ENCODE data around the gene TPM1.

DNA sequence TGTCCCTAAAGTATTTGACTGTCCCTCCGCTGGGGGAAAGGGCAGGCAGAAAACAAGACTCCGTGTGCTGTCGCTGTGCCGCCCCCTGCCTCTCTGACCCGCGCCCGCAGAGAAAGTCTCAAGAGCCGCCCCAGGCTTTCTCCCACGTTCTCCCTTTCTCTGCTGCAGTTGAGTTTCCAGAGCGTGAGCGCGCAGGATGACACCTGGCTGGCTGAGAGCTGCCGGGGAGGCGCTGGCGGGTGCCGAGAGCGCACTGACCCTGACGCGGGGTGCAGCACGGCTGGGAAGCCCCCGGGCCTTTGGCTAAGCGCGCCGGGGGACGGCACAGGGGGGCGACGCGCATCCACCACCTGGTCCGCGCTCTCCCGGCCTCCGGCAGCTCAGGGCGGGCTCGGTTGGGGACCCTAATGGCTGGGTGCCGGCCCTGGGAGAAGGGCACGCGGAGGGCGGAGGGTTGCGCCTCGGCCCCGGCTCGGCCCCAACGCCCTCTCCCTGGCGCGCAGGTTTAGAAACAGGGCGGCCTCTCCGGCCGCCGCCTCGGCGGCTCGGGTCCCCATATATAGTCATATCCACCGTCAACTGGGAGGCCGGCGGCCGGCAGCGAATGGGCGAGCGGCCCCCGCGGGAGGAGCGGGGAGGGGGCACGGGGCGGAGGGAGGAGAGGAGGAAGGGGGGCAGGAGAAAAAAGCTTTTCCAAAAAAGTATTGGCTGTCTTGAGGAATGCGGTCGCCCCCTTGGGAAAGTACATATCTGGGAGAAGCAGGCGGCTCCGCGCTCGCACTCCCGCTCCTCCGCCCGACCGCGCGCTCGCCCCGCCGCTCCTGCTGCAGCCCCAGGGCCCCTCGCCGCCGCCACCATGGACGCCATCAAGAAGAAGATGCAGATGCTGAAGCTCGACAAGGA, at the start of gene TPM1:
- TF ChIP-seq POLR2AphosphoS5 (IDR thresholded peaks at IDR 0.05; ENCODE audit: low read depth, low read length) (no peak), TAF1 (IDR thresholded peaks at IDR 0.05; ENCODE audit: borderline replicate concordance, insufficient read depth, low read length) (no peak), FOXP2 (optimal IDR thresholded peaks at IDR 0.05; ENCODE audit: borderline replicate concordance, extremely low read depth, extremely low read length, insufficient read depth) (no peak)
- TF ChIP-seq, protein P1, sequence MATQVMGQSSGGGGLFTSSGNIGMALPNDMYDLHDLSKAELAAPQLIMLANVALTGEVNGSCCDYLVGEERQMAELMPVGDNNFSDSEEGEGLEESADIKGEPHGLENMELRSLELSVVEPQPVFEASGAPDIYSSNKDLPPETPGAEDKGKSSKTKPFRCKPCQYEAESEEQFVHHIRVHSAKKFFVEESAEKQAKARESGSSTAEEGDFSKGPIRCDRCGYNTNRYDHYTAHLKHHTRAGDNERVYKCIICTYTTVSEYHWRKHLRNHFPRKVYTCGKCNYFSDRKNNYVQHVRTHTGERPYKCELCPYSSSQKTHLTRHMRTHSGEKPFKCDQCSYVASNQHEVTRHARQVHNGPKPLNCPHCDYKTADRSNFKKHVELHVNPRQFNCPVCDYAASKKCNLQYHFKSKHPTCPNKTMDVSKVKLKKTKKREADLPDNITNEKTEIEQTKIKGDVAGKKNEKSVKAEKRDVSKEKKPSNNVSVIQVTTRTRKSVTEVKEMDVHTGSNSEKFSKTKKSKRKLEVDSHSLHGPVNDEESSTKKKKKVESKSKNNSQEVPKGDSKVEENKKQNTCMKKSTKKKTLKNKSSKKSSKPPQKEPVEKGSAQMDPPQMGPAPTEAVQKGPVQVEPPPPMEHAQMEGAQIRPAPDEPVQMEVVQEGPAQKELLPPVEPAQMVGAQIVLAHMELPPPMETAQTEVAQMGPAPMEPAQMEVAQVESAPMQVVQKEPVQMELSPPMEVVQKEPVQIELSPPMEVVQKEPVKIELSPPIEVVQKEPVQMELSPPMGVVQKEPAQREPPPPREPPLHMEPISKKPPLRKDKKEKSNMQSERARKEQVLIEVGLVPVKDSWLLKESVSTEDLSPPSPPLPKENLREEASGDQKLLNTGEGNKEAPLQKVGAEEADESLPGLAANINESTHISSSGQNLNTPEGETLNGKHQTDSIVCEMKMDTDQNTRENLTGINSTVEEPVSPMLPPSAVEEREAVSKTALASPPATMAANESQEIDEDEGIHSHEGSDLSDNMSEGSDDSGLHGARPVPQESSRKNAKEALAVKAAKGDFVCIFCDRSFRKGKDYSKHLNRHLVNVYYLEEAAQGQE (IDR thresholded peaks at IDR 0.05; ENCODE audit: insufficient read depth in 1 of 2, low read depth in 2 of 2, low read length in 2 of 2) = no peak

All from PFSK-1 (cell line).